Cardiac septum (tissue), 1 donor: ENCODE measurements around the gene AGAP1. TPM values are rescaled to one million over a fixed set of nuclear protein-coding genes. Genes with fewer than 3 reads are reported as not detected.

Experiments
- DNase-seq: peaks from one replicate; pipeline ENCODE4 v3.0.0-alpha.2; 2020; ENCODE audit warnings: low spot score
- intact Hi-C: fragments of 100-400 bp; cut with DNase I; formaldehyde crosslinking; loops from one replicate; pipeline ENCODE4 v1.14.0; 2022
- total RNA-seq: library from RNA; stranded (reverse); fragmentation: NEBNext Ultra II Directional; extraction: Animal tissue kit (Norgen Biotek cat#: 25700); gene quantifications from one replicate; pipeline ENCODE4 v1.2.1, GENCODE V29; 2021
- donor health status: DM: no; HTN: no; CAD: no.

The AGAP1 gene
- total RNA-seq, 1 donor from 2014 or later = 18.7 TPM

- DNase-seq = no peak
- intact Hi-C loops = no loop called here
These were observed 213.7 kb downstream of the AGAP1 start for GRCh38 chr2:235707411-235708096.

GRCh38 chr2:235709124-235709813 lies 215.4 kb downstream of the AGAP1 start:
- intact Hi-C loops = no loop called here
- no peak for DNase-seq

- DNase-seq = no peak
- intact Hi-C loops = no loop called here
These were observed 216.4 kb downstream of the AGAP1 start for GRCh38 chr2:235709969-235710879.

- intact Hi-C loops = no loop called here
- DNase-seq = no peak
These were observed 217.1 kb downstream of the AGAP1 start for GRCh38 chr2:235710933-235711332.

GRCh38 chr2:235711527-235711926 lies 217.7 kb downstream of the AGAP1 start:
- intact Hi-C loops = no loop called here
- no peak for DNase-seq

GRCh38 chr2:235712176-235712575 lies 218.3 kb downstream of the AGAP1 start:
- intact Hi-C loops = no loop called here
- DNase-seq = no peak

GRCh38 chr2:235713189-235713588 lies 219.3 kb downstream of the AGAP1 start:
- intact Hi-C loops = no loop called here
- no peak for DNase-seq

- intact Hi-C loops = no loop called here
- DNase-seq = no peak
These were observed 221.8 kb downstream of the AGAP1 start for GRCh38 chr2:235715601-235716000.

GRCh38 chr2:235716875-235717496 lies 223.1 kb downstream of the AGAP1 start:
- intact Hi-C loops = no loop called here
- no peak for DNase-seq

GRCh38 chr2:235719146-235719942 lies 225.5 kb downstream of the AGAP1 start:
- no peak for DNase-seq
- intact Hi-C loops = no loop called here

- intact Hi-C loops = no loop called here
- no peak for DNase-seq
These were observed 227.8 kb downstream of the AGAP1 start for GRCh38 chr2:235721625-235722024.

- DNase-seq = no peak
- intact Hi-C loops = no loop called here
These were observed 229.0 kb downstream of the AGAP1 start for GRCh38 chr2:235722869-235723268.

GRCh38 chr2:235723371-235723770 lies 229.5 kb downstream of the AGAP1 start:
- intact Hi-C loops = no loop called here
- no peak for DNase-seq

- intact Hi-C loops = no loop called here
- DNase-seq = no peak
These were observed 230.1 kb downstream of the AGAP1 start for GRCh38 chr2:235723811-235724465.

GRCh38 chr2:235725016-235725489 lies 231.2 kb downstream of the AGAP1 start:
- intact Hi-C loops = no loop called here
- no peak for DNase-seq

GRCh38 chr2:235725841-235726240 lies 232.0 kb downstream of the AGAP1 start:
- DNase-seq = no peak
- intact Hi-C loops = no loop called here

GRCh38 chr2:235726554-235726953 lies 232.7 kb downstream of the AGAP1 start:
- DNase-seq = no peak

GRCh38 chr2:235727174-235727573 lies 233.3 kb downstream of the AGAP1 start:
- intact Hi-C loops = no loop called here
- no peak for DNase-seq

More at GRCh38 chr2:235726554-235726953, 232.7 kb downstream of the AGAP1 start:
- intact Hi-C loops = no loop called here
